Colonic mucosa (tissue), 4 donors: ENCODE data around the gene TPRG1L. TPM values are rescaled to one million over a fixed set of nuclear protein-coding genes. Genes with fewer than 3 reads are reported as not detected.

Experiments used
- DNase-seq: peaks from one replicate; pipeline ENCODE4 v3.0.0-alpha.2; 2020
- H3K27ac ChIP-seq: fragments of 200-600 bp; one replicate; pipeline ENCODE4 v1.8.0; 2021
- H3K27me3 ChIP-seq: fragments of 200-600 bp; one replicate; pipeline ENCODE4 v1.8.0; 2021
- H3K36me3 ChIP-seq: fragments of 200-600 bp; one replicate; pipeline ENCODE4 v1.8.0; 2021
- H3K4me1 ChIP-seq: fragments of 200-600 bp; one replicate; pipeline ENCODE4 v1.8.0; 2021; ENCODE audit warnings: mild to moderate bottlenecking
- H3K4me3 ChIP-seq: fragments of 200-600 bp; one replicate; pipeline ENCODE4 v1.8.0; 2021
- H3K9ac ChIP-seq, 2 donors: one replicate each; pipeline ENCODE4 v1.7.0; 2013; ENCODE audit warnings: control low read depth in 2 of 2, low read depth in 2 of 2, low read length in 2 of 2
- H3K9me3 ChIP-seq: fragments of 200-600 bp; one replicate; pipeline ENCODE4 v1.8.0; 2021
- CTCF ChIP-seq: fragments of 200-600 bp; IDR thresholded peaks from one replicate; pipeline ENCODE4 v1.8.0; 2022; ENCODE audit warnings: antibody characterized with exemption, mild to moderate bottlenecking
- intact Hi-C: fragments of 100-400 bp; cut with DNase I; formaldehyde crosslinking; loops from one replicate; pipeline ENCODE4 v1.14.1; 2022
- total RNA-seq, 2 donors: library from RNA; stranded (reverse); fragmentation: NEBNext Ultra II Directional in 1 of 2; extraction: Animal tissue kit (Norgen Biotek cat#: 25700) in 1 of 2; gene quantifications; one replicate each; pipeline ENCODE4 v1.2.1, GENCODE V29; 2021
- donor health status: healthy.
- donor health status: DM: no; HTN: no; CAD: no.
- donor health status: DM: no; HTN: no; CAD: no.

The TPRG1L gene
- total RNA-seq, 2 donors from 2014 or later: 63.0 to 81.5 TPM

GRCh38 chr1:3668148-3668547 is 43.3 kb downstream of the TPRG1L start:
- intact Hi-C loops: no loop called here
- H3K4me1 ChIP-seq: no peaks in the 10 kb centered on the region
- DNase-seq: no peak
- TF ChIP-seq CTCF: no peak
- no peak overlapping the region for H3K4me3 ChIP-seq
- no peak overlapping the region for H3K9ac ChIP-seq
- H3K9me3 ChIP-seq: no peaks in the 10 kb centered on the region
- H3K27me3 ChIP-seq: no peaks in the 10 kb centered on the region
- no peak overlapping the region for H3K27ac ChIP-seq
- H3K36me3 ChIP-seq: no peaks in the 10 kb centered on the region

GRCh38 chr1:3668585-3669300 is 43.9 kb downstream of the TPRG1L start:
- TF ChIP-seq CTCF: no peak
- DNase-seq: peak; percentile 88
- H3K4me1 ChIP-seq: no peaks in the 10 kb centered on the region
- H3K9ac ChIP-seq: no peak overlapping the region
- no peaks in the 10 kb centered on the region for H3K36me3 ChIP-seq
- no peak overlapping the region for H3K27ac ChIP-seq
- no peaks in the 10 kb centered on the region for H3K27me3 ChIP-seq
- H3K4me3 ChIP-seq: no peak overlapping the region
- intact Hi-C loops: no loop called here
- no peaks in the 10 kb centered on the region for H3K9me3 ChIP-seq

GRCh38 chr1:3669421-3669821 is 44.6 kb downstream of the TPRG1L start:
- H3K27ac ChIP-seq: no peak overlapping the region
- TF ChIP-seq CTCF: no peak
- DNase-seq: no peak
- no peaks in the 10 kb centered on the region for H3K9me3 ChIP-seq
- no peak overlapping the region for H3K9ac ChIP-seq
- intact Hi-C loops: no loop called here
- no peak overlapping the region for H3K4me3 ChIP-seq
- H3K27me3 ChIP-seq: no peaks in the 10 kb centered on the region
- H3K36me3 ChIP-seq: no peaks in the 10 kb centered on the region
- no peaks in the 10 kb centered on the region for H3K4me1 ChIP-seq

GRCh38 chr1:3669971-3670431 is 45.2 kb downstream of the TPRG1L start:
- H3K9me3 ChIP-seq: no peaks in the 10 kb centered on the region
- H3K27me3 ChIP-seq: no peaks in the 10 kb centered on the region
- DNase-seq: no peak
- no peak overlapping the region for H3K27ac ChIP-seq
- H3K4me3 ChIP-seq: no peak overlapping the region
- no peak for TF ChIP-seq CTCF
- no peaks in the 10 kb centered on the region for H3K36me3 ChIP-seq
- H3K9ac ChIP-seq: no peak overlapping the region
- intact Hi-C loops: no loop called here
- no peaks in the 10 kb centered on the region for H3K4me1 ChIP-seq

GRCh38 chr1:3670823-3671265 is 46.0 kb downstream of the TPRG1L start:
- Histone ChIP-seq H3K4me3 (no peak overlapping the region), H3K27me3 (no peaks in the 10 kb centered on the region), H3K9ac (no peak overlapping the region), H3K27ac (no peak overlapping the region), H3K9me3 (no peaks in the 10 kb centered on the region), H3K36me3 (no peaks in the 10 kb centered on the region), H3K4me1 (no peaks in the 10 kb centered on the region)
- no peak for TF ChIP-seq CTCF
- intact Hi-C loops: no loop called here
- no peak for DNase-seq
